Hepatocyte (in vitro differentiated cells): Measurements from ENCODE around the gene GLS.

ENCODE experiments used
- EZH2 ChIP-seq: fragments of 200-600 bp; sonication (generic); IDR thresholded peaks from 2 replicates; pipeline ENCODE4 v1.6.1; 2016; ENCODE audit warnings: antibody characterized with exemption, mild to moderate bottlenecking, borderline replicate concordance
- EZH2phosphoT487 ChIP-seq: fragments of 200-600 bp; sonication (generic); IDR thresholded peaks from one replicate; pipeline ENCODE4 v1.6.1; 2018; ENCODE audit warnings: antibody characterized with exemption, mild to moderate bottlenecking, low read depth, moderate library complexity; ENCODE audit not compliant: unreplicated experiment, severe bottlenecking
- TF ChIP-seq, protein P1 (sequence below): fragments of 200-600 bp; sonication (generic); IDR thresholded peaks from 2 replicates; pipeline ENCODE4 v1.5.1; 2016; ENCODE audit warnings: antibody characterized with exemption, mild to moderate bottlenecking; ENCODE audit not compliant: poor library complexity

DNA sequence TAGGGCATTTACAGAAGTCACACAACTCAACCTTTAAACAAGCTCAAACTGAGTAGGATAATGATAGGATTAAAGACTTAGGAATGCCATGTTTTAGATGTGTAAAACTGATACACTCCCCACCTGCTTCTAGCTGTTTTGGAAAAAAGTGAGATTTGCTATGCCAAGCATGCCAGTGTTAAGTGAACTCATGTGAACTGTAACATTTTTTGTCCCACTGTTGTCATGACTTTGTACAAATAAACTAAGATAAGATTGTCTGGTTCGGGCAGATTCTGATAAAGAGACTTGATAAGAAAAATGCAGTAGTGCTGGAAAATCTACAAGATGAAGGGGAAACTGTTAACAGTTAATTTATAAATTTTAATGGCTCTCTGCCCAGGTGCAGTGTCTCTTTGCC is 66.5 kb downstream of the GLS start:
- TF ChIP-seq, protein P1, sequence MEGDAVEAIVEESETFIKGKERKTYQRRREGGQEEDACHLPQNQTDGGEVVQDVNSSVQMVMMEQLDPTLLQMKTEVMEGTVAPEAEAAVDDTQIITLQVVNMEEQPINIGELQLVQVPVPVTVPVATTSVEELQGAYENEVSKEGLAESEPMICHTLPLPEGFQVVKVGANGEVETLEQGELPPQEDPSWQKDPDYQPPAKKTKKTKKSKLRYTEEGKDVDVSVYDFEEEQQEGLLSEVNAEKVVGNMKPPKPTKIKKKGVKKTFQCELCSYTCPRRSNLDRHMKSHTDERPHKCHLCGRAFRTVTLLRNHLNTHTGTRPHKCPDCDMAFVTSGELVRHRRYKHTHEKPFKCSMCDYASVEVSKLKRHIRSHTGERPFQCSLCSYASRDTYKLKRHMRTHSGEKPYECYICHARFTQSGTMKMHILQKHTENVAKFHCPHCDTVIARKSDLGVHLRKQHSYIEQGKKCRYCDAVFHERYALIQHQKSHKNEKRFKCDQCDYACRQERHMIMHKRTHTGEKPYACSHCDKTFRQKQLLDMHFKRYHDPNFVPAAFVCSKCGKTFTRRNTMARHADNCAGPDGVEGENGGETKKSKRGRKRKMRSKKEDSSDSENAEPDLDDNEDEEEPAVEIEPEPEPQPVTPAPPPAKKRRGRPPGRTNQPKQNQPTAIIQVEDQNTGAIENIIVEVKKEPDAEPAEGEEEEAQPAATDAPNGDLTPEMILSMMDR: no peak
- no peak for TF ChIP-seq EZH2
- TF ChIP-seq EZH2phosphoT487: no peak
